ENCODE data around the gene ATXN7. TPM values are rescaled to one million over a fixed set of nuclear protein-coding genes. Genes with fewer than 3 reads are reported as not detected.

ATXN7 gene
- total and polyA plus RNA-seq, 8 donors = 7.3 to 40.4 (median 25.2) TPM

- no peaks in the 10 kb centered on the region for H3K27me3 ChIP-seq
- peaks cover 7 to 18% (median 10%) of the 10 kb centered on the region in 3 donors for H3K4me1 ChIP-seq
- H3K27ac ChIP-seq = no peak overlapping the region
- H3K9me3 ChIP-seq = no peaks in the 10 kb centered on the region
- DNase-seq = no peak
- intact Hi-C loops (cut with DNase I) = no loop called here
- no peak for ATAC-seq
- TF ChIP-seq CTCF (IDR thresholded peaks at IDR 0.05) = no peak
- FAIRE-seq = no peak
- no peaks in the 10 kb centered on the region for H3K36me3 ChIP-seq
- WGBS, 2 donors = 84 to 91% methylated on average over 3 of the region's 3 CpGs
- no peak overlapping the region for H3K4me3 ChIP-seq
These were observed 6.4 kb downstream of the ATXN7 start for GRCh38 chr3:63869940-63870614.

DNA sequence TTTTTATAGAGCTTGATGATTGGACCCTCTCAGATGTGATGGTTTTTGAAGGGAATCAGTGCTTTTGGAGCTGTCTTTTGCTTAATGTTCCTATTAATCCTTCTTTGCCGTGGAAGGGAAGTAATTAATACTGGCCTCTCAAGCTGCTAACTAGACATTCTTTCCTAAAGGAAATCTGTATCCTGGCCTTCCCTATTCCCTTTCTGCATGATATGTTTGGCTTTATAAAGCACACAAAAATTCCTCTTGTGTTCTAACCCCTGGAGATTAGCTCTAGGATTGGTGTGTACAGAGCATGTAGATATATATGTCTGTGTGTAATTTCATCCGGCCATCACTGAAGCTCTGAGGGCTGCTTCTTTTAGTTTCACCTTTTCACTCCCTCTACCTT, 6.9 kb downstream of the ATXN7 start:
- no peaks in the 10 kb centered on the region for H3K27me3 ChIP-seq
- H3K27ac ChIP-seq = no peak overlapping the region
- no peaks in the 10 kb centered on the region for H3K9me3 ChIP-seq
- no peak for DNase-seq
- intact Hi-C loops (cut with DNase I) = no loop called here
- no peak for ATAC-seq
- no peak for FAIRE-seq
- H3K4me3 ChIP-seq = no peak overlapping the region
- H3K36me3 ChIP-seq = no peaks in the 10 kb centered on the region
- WGBS, 2 donors = 63 to 69% methylated on average over 2 of the region's 2 CpGs
- peaks cover 7 to 17% (median 8%) of the 10 kb centered on the region in 3 donors for H3K4me1 ChIP-seq
- TF ChIP-seq CTCF (IDR thresholded peaks at IDR 0.05) = no peak

DNA sequence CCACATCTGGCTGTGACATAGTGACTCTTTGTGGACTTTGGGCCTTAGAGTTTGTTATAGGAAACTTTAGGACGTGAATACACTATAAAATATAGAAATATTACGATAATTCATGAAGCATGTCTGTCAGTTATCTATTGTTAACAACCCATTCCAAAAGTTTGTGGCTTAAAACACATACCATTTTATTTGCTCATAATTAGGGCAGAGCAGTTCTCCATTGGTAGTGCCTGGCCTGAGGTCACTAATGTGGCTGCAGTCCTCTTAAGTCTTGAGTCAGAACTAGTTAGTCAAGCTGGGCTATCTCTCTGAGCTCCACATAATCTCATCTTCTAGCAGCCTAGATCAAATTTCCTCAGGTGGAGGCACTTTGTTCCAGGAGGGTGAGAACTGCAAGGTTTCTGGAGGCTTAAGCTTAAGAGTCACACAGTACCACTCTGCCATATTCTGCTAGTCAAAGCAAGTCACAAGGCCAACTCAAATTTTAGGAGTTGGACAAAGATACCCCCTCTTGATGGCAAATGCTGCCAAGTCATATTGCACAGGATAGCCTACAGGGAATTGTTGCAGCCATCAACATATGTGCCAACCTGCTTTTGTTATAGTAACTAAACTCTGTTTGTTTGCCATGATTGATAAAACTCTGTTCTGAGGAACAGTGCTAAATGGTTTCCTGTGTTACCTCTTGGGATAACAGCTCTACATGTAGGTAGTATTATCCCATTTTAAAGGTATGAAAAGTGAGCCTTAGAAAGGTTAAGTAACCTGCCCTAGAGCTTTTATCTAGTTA, 8.7 kb downstream of the ATXN7 start:
- DNase-seq (no peak), ATAC-seq (peak; percentile 41 to 72 (median 49)), FAIRE-seq (no peak)
- Histone ChIP-seq H3K9me3 (no peaks in the 10 kb centered on the region), H3K4me1 (peaks cover 11 to 27% (median 14%) of the 10 kb centered on the region in 3 donors), H3K4me3 (no peak overlapping the region), H3K27ac (no peak overlapping the region), H3K36me3 (no peaks in the 10 kb centered on the region), H3K27me3 (no peaks in the 10 kb centered on the region)
- 64 to 66% methylated on average over 2 of the region's 2 CpGs for WGBS, 2 donors
- intact Hi-C loops (cut with DNase I) = no loop called here
- no peak for TF ChIP-seq CTCF (IDR thresholded peaks at IDR 0.05)

DNA sequence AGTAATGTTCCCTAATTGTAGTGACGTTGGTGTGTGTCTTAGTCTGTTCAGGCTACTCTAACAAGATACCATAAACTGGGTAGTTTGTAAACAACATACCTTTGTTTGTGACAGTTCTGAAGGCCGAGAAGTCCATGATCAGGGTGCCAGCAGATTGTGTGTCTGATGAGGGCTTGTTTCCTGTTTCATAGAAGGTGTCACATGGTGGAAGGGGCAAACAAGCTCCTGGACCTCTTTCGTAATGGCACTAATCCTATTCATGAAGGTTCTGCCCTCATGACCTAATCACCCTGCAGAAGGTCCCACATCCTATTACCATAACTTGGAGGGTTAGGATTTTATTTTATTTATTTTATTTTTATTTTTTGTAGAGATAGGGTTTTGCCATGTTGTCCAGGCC, 11.1 kb downstream of the ATXN7 start:
- H3K36me3 ChIP-seq = no peaks in the 10 kb centered on the region
- H3K27me3 ChIP-seq = no peaks in the 10 kb centered on the region
- no peak for TF ChIP-seq CTCF (IDR thresholded peaks at IDR 0.05)
- H3K4me3 ChIP-seq = no peak overlapping the region
- H3K4me1 ChIP-seq = peaks cover 11 to 31% (median 20%) of the 10 kb centered on the region in 3 donors
- H3K27ac ChIP-seq = no peak overlapping the region
- WGBS, 2 donors = 70 to 77% methylated on average over 3 of the region's 3 CpGs
- ATAC-seq = no peak
- intact Hi-C loops (cut with DNase I) = no loop called here
- H3K9me3 ChIP-seq = no peaks in the 10 kb centered on the region
- DNase-seq = no peak
- no peak for FAIRE-seq

DNA sequence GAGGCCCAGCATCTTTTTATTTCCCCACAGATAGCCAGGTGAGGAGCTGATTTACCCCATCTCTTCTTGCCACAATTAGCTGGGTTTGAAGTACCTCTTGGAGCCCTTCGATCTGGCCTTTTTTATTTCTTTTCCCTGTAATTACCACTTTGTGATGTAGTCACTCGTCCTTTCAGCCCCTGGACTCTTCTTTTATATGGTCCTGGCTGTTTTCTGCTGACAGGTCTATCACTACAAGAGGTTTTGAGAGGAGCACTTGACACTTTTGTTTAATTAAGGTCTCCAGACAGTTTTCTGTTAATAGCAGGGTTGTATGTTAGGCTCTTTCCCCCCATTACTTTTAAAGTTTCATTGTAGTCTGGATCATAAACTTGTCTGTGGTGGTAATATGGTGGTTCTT, 11.8 kb downstream of the ATXN7 start:
- H3K27me3 ChIP-seq = no peaks in the 10 kb centered on the region
- intact Hi-C loops (cut with DNase I) = no loop called here

More for the DNA sequence above, 11.8 kb downstream of the ATXN7 start:
- Histone ChIP-seq H3K4me1 (peaks cover 11 to 28% (median 20%) of the 10 kb centered on the region in 3 donors), H3K36me3 (no peaks in the 10 kb centered on the region), H3K9me3 (no peaks in the 10 kb centered on the region), H3K27ac (no peak overlapping the region), H3K4me3 (no peak overlapping the region)
- DNase-seq (no peak), FAIRE-seq (no peak), ATAC-seq (no peak)
- no peak for TF ChIP-seq CTCF (IDR thresholded peaks at IDR 0.05)
- 86 to 89% methylated on average over 2 of the region's 2 CpGs for WGBS, 2 donors
